Ovary (tissue), 3 donors: ENCODE measurements around the gene PUDP.
"Not testable (repeated sequence)": the region's sequence is repeated elsewhere in the genome, so short reads cannot be mapped to it uniquely, and the experiment has no call there.

Experiments used
- CTCF ChIP-seq, 3 donors: fragments of 450-650 bp in 2 of 3; fragments of 200-600 bp in 1 of 3; IDR thresholded peaks; one replicate each; pipeline versions ENCODE4 v1.5.1 to v1.8.0; 2016 to 2022; ENCODE audit warnings: antibody characterized with exemption in 3 of 3, mild to moderate bottlenecking in 1 of 3
- POLR2A ChIP-seq: fragments of 450-650 bp; IDR thresholded peaks from one replicate; pipeline ENCODE4 v1.6.1; 2017; ENCODE audit warnings: antibody characterized with exemption, mild to moderate bottlenecking, moderate library complexity
- donor health status: DM: no; HTN: no; CAD: no.

GRCh38 chrX:7178859-7179258 lies 30.9 kb upstream of the PUDP start:
- TF ChIP-seq CTCF (IDR thresholded peaks at IDR 0.05); POLR2A: not testable (repeated sequence)
